ENCODE results near the gene MEGF6. TPM values are rescaled to one million over a fixed set of nuclear protein-coding genes. Genes with fewer than 3 reads are reported as not detected.
A peak's percentile ranks its signal among the peaks of the same experiment; 100 is the strongest.

MEGF6 gene
- total and polyA plus RNA-seq, 2 donors (not counting 3 experiments of a cell fraction or from before 2014, with no cell fraction given), result 22.5 to 63.7 TPM

DNA sequence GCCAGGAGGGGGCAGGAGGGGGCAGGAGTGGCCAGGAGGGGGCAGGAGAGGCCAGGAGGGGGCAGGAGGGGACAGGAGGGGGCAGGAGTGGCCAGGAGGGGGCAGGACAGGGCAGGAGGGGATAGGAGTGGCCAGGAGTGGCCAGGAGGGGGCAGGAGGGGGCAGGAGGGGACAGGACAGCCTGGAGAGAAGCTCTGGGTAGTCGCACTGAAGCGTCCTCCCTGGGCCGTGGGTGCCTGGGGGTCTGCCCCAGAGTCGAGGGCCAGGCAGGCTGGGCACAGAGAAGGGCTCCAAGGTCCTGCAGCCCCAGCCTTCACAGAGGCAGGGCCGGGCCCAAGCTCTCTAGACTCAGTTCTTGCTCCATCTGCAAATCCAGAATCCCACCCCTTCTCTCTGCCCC, 22.9 kb downstream of the MEGF6 start:
- Histone ChIP-seq H3K27me3 (ENCODE audit: control insufficient read depth in 2 of 2, insufficient read depth in 2 of 2, low read length in 2 of 2) (no peaks in the 10 kb centered on the region), H3K9ac (replicated peaks; ENCODE audit: extremely low read depth, insufficient read depth, low read length) (no peak overlapping the region), H2AFZ (ENCODE audit: low read depth, low read length) (no peak overlapping the region), H4K20me1 (replicated peaks; ENCODE audit: control insufficient read depth, extremely low read depth, insufficient read depth, low read length) (no peaks in the 10 kb centered on the region), H3K4me3 (replicated peaks in 1 of 3; ENCODE audit: insufficient read depth in 1 of 3, low read depth in 1 of 3, low read length in 3 of 3) (no peak overlapping the region), H3K9me1 (replicated peaks; ENCODE audit: control insufficient read depth, extremely low read depth, insufficient read depth, low read length) (no peaks in the 10 kb centered on the region), H3K27ac (ENCODE audit: insufficient read depth, low read depth, low read length) (no peak overlapping the region), H3K36me3 (ENCODE audit: control insufficient read depth in 2 of 2, extremely low read depth in 1 of 2, insufficient read depth in 2 of 2, low read length in 2 of 2) (no peaks in the 10 kb centered on the region), H3K79me2 (ENCODE audit: control insufficient read depth, insufficient read depth, low read length) (no peaks in the 10 kb centered on the region), H3K4me2 (ENCODE audit: insufficient read depth, low read length) (no peak overlapping the region), H3K9me3 (replicated peaks; ENCODE audit: control insufficient read depth, insufficient read depth, low read length) (no peaks in the 10 kb centered on the region), H3K4me1 (ENCODE audit: control insufficient read depth, extremely low read depth, insufficient read depth, low read length) (peaks cover 14% of the 10 kb centered on the region)
- CTCF ChIA-PET, result interaction anchor here (0.6 to 6.2 kb wide), 10 partner anchors 11 to 136 kb away, joined by 3 to 139 read pairs (median 5); no protein-coding TSS in a partner anchor
- FAIRE-seq (no peak), DNase-seq (ENCODE audit: low read depth, low spot score) (no peak)
- intact Hi-C loops (cut with micrococcal nuclease) (loop anchor here (2.0 kb wide), 1 partner anchor 62 kb away; the partner anchor contains the start of gene WRAP73), dilution Hi-C loops (cut with MboI; ENCODE audit: extremely low pct_ligation_motif_present, low sequenced_read_pairs) (no loop called here)
- no TSS peak for BruUV-seq (replicated peaks)
- TF ChIP-seq POLR2A (IDR thresholded peaks at IDR 0.05; ENCODE audit: low read depth, low read length), result no peak
- TF ChIP-seq, protein P1, sequence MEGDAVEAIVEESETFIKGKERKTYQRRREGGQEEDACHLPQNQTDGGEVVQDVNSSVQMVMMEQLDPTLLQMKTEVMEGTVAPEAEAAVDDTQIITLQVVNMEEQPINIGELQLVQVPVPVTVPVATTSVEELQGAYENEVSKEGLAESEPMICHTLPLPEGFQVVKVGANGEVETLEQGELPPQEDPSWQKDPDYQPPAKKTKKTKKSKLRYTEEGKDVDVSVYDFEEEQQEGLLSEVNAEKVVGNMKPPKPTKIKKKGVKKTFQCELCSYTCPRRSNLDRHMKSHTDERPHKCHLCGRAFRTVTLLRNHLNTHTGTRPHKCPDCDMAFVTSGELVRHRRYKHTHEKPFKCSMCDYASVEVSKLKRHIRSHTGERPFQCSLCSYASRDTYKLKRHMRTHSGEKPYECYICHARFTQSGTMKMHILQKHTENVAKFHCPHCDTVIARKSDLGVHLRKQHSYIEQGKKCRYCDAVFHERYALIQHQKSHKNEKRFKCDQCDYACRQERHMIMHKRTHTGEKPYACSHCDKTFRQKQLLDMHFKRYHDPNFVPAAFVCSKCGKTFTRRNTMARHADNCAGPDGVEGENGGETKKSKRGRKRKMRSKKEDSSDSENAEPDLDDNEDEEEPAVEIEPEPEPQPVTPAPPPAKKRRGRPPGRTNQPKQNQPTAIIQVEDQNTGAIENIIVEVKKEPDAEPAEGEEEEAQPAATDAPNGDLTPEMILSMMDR (IDR thresholded peaks at IDR 0.05; ENCODE audit: extremely low read depth in 1 of 2, insufficient read depth in 1 of 2, low read depth in 1 of 2, low read length in 2 of 2), result peak in 1 of 2 donors; percentile 27
- POLR2A ChIA-PET, result no interaction called here

DNA sequence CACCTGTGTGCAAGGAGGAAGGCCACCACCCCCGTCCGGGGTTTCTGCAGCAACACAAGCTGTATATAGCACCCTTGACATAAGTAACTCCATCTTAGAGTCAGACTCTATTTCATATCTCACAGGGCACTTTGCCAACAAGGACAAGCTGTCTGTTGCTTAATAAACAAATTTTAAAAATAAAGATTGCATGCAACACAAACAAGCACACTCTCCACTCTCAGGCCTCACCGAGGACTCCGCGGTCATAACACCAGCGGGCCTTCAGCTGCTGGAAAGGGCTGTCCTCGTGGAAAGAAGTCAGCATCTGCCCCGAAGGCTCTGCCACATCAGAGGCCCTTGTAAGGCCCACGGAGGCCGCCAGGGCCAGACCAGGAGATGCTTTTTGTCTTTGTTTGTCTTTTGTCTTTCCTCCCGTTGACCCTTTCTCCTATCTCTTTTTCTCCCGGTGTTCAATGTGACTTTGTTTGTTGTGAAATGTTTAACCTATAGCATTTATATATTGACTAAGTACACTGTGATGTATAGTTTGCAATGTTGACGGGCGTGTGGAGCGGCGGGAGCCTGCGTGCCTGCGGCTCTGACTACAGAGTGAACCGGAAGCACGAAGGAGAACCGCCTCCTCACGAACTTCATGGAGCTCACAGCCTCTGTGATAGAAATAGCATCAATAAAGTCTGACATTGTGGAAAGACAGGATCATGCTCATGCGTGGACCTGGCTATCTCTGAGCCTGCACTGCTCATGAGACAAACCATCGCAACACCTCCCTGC, 24.1 kb downstream of the MEGF6 start:
- DNase-seq (ENCODE audit: low read depth, low spot score), result no peak
- intact Hi-C loops (cut with micrococcal nuclease), result no loop called here

More for the DNA sequence above, 24.1 kb downstream of the MEGF6 start:
- Histone ChIP-seq H3K4me2 (ENCODE audit: insufficient read depth, low read length) (no peak overlapping the region), H3K27me3 (ENCODE audit: control insufficient read depth in 2 of 2, insufficient read depth in 2 of 2, low read length in 2 of 2) (no peaks in the 10 kb centered on the region), H3K4me3 (replicated peaks in 1 of 3; ENCODE audit: insufficient read depth in 1 of 3, low read depth in 1 of 3, low read length in 3 of 3) (no peak overlapping the region), H3K79me2 (ENCODE audit: control insufficient read depth, insufficient read depth, low read length) (no peaks in the 10 kb centered on the region), H2AFZ (ENCODE audit: low read depth, low read length) (no peak overlapping the region), H3K27ac (ENCODE audit: insufficient read depth, low read depth, low read length) (no peak overlapping the region), H3K9me1 (replicated peaks; ENCODE audit: control insufficient read depth, extremely low read depth, insufficient read depth, low read length) (no peaks in the 10 kb centered on the region), H4K20me1 (replicated peaks; ENCODE audit: control insufficient read depth, extremely low read depth, insufficient read depth, low read length) (no peaks in the 10 kb centered on the region), H3K36me3 (ENCODE audit: control insufficient read depth in 2 of 2, extremely low read depth in 1 of 2, insufficient read depth in 2 of 2, low read length in 2 of 2) (no peaks in the 10 kb centered on the region), H3K9ac (replicated peaks; ENCODE audit: extremely low read depth, insufficient read depth, low read length) (no peak overlapping the region), H3K9me3 (replicated peaks; ENCODE audit: control insufficient read depth, insufficient read depth, low read length) (no peaks in the 10 kb centered on the region), H3K4me1 (ENCODE audit: control insufficient read depth, extremely low read depth, insufficient read depth, low read length) (peaks cover 14% of the 10 kb centered on the region)
- no peak for FAIRE-seq
- TF ChIP-seq FOS (IDR thresholded peaks at IDR 0.05; ENCODE audit: borderline replicate concordance, insufficient read depth, low read length), result no peak
- no peak for TF ChIP-seq MAX (IDR thresholded peaks at IDR 0.05; ENCODE audit: insufficient read depth, insufficient read length)
- TF ChIP-seq EZH2 (IDR thresholded peaks at IDR 0.05; ENCODE audit: borderline replicate concordance, low read depth, low read length, severe bottlenecking), result no peak
- TF ChIP-seq, protein P1 (IDR thresholded peaks at IDR 0.05; ENCODE audit: extremely low read depth in 1 of 2, insufficient read depth in 1 of 2, low read depth in 1 of 2, low read length in 2 of 2), result no peak
- TF ChIP-seq JUN (IDR thresholded peaks at IDR 0.05; ENCODE audit: borderline replicate concordance, insufficient read depth, insufficient read length, low read depth), result no peak
- CTCF ChIA-PET, result interaction anchor here (0.9 to 6.2 kb wide), 5 partner anchors 22 to 137 kb away, joined by 3 to 139 read pairs (median 4); no protein-coding TSS in a partner anchor
- BruUV-seq (replicated peaks), result no TSS peak
- POLR2A ChIA-PET, result no interaction called here
- dilution Hi-C loops (cut with MboI; ENCODE audit: extremely low pct_ligation_motif_present, low sequenced_read_pairs), result no loop called here

Measured in endothelial cell of umbilical vein (primary cell).